ENCODE data around the gene CPN2. TPM values are rescaled to one million over a fixed set of nuclear protein-coding genes. Genes with fewer than 3 reads are reported as not detected.

The CPN2 gene
- total RNA-seq, 3 donors from 2014 or later (not counting 1 experiment from before 2014, with no cell fraction given) = not detected

GRCh38 chr3:194312186-194312742 is 38.9 kb downstream of the CPN2 start:
- 53% methylated on average over 7 of the region's 7 CpGs for WGBS (ENCODE audit: insufficient coverage)
- Histone ChIP-seq H3K9me3 (ENCODE audit: control insufficient read depth, insufficient read depth, low read length) (no peaks in the 10 kb centered on the region), H3K4me1 (ENCODE audit: control insufficient read depth, insufficient read depth, low read length) (peaks cover 21% of the 10 kb centered on the region), H3K4me3 (ENCODE audit: low read length) (no peak overlapping the region), H3K36me3 (ENCODE audit: control insufficient read depth, insufficient read depth, low read length) (no peaks in the 10 kb centered on the region), H3K27me3 (ENCODE audit: control insufficient read depth, insufficient read depth, low read length) (peaks cover 35% of the 10 kb centered on the region), H3K27ac (ENCODE audit: low read length) (no peak overlapping the region)
- TF ChIP-seq CTCF (IDR thresholded peaks at IDR 0.05) = no peak
- no peak overlapping the region for H3K27ac Mint-ChIP-seq
- ATAC-seq (no peak), DNase-seq (no peak)
- no peaks in the 10 kb centered on the region for H3K9me3 Mint-ChIP-seq
- H3K4me1 Mint-ChIP-seq = peaks cover 10 to 18% of the 10 kb centered on the region in 2 donors
- no peak overlapping the region for H3K4me3 Mint-ChIP-seq
- intact Hi-C loops (cut with micrococcal nuclease) = no loop called here
- H3K27me3 Mint-ChIP-seq (ENCODE audit: low read depth in 2 of 2) = peaks cover 49 to 69% of the 10 kb centered on the region in 2 donors
- no peaks in the 10 kb centered on the region for H3K36me3 Mint-ChIP-seq

DNA sequence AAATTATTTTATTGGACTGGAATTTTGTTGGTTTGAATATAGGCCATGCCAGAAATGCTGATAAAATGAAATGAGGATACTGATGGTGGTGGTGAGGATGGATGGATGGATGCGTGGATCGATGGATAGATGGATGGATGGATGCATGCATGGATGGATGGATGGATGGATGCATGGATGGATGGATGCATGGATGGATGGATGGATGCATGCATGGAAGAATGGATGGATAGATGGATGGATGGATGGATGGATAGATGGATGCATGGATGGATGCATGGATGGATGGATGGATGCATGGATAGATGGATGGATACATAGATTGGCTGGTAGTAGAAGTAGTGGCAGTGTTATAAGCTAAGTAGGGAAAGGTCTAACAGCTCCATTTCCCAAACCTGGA is 40.1 kb downstream of the CPN2 start:
- no peaks in the 10 kb centered on the region for H3K9me3 ChIP-seq (ENCODE audit: control insufficient read depth, insufficient read depth, low read length)
- no peaks in the 10 kb centered on the region for H3K36me3 ChIP-seq (ENCODE audit: control insufficient read depth, insufficient read depth, low read length)
- Mint-ChIP-seq H3K36me3 (no peaks in the 10 kb centered on the region), H3K4me1 (peaks cover 21 to 26% of the 10 kb centered on the region in 2 donors), H3K4me3 (no peak overlapping the region), H3K27me3 (ENCODE audit: low read depth in 2 of 2) (peaks cover 47 to 67% of the 10 kb centered on the region in 2 donors), H3K9me3 (no peaks in the 10 kb centered on the region), H3K27ac (no peak overlapping the region)
- intact Hi-C loops (cut with micrococcal nuclease) = no loop called here
- DNase-seq (no peak), ATAC-seq (no peak)
- WGBS (ENCODE audit: insufficient coverage) = 97% methylated on average over 2 of the region's 2 CpGs
- H3K4me1 ChIP-seq (ENCODE audit: control insufficient read depth, insufficient read depth, low read length) = peaks cover 32% of the 10 kb centered on the region
- H3K4me3 ChIP-seq (ENCODE audit: low read length) = no peak overlapping the region
- H3K27me3 ChIP-seq (ENCODE audit: control insufficient read depth, insufficient read depth, low read length) = peaks cover 22% of the 10 kb centered on the region
- no peak overlapping the region for H3K27ac ChIP-seq (ENCODE audit: low read length)
- no peak for TF ChIP-seq CTCF (IDR thresholded peaks at IDR 0.05)

DNA sequence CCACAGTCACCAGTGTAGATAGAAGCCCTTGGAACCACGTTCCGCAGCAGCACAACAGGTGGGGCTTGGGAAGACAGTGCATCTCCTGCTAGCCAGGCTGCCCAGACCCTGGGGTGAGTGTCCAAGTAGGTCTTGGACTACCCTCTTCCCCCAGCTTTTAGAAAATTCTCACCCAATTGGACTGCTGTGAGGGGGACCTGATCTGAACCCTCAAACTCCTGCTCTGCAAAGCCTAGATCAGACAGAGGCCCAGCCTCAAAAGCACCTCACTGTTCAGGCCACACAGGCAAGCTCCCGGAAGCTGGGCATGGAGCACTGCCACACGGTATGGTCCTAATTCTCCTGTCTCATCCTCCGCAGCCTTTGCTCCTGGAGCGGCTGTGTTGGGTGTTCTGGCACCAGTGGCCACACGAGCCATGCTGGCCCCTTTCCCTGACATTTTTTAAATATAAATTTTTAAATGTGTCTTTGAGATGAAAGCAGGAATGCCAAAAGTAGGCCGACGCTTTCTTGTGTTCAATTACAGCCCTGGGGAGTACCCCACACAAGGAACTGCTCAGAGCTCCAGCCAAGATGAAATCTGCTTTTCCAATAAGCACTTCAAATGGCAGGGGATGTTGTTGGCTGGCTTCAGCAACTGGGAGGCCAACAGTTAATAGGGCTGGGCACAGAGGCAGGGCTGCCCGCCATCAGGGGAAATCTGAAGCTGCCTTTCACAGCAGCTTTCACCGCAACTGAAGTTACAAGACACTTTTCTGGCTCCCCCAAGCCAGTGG is 40.9 kb downstream of the CPN2 start:
- intact Hi-C loops (cut with micrococcal nuclease) = no loop called here
- peaks cover 27 to 32% of the 10 kb centered on the region in 2 donors for H3K4me1 Mint-ChIP-seq
- peaks cover 46 to 66% of the 10 kb centered on the region in 2 donors for H3K27me3 Mint-ChIP-seq (ENCODE audit: low read depth in 2 of 2)
- H3K36me3 ChIP-seq (ENCODE audit: control insufficient read depth, insufficient read depth, low read length) = no peaks in the 10 kb centered on the region
- ATAC-seq (no peak), DNase-seq (no peak)
- no peak for TF ChIP-seq CTCF (IDR thresholded peaks at IDR 0.05)
- no peaks in the 10 kb centered on the region for H3K9me3 ChIP-seq (ENCODE audit: control insufficient read depth, insufficient read depth, low read length)
- H3K27ac ChIP-seq (ENCODE audit: low read length) = no peak overlapping the region
- no peak overlapping the region for H3K4me3 Mint-ChIP-seq
- no peaks in the 10 kb centered on the region for H3K36me3 Mint-ChIP-seq
- H3K27ac Mint-ChIP-seq = no peak overlapping the region
- H3K9me3 Mint-ChIP-seq = no peaks in the 10 kb centered on the region
- H3K4me1 ChIP-seq (ENCODE audit: control insufficient read depth, insufficient read depth, low read length) = peaks cover 33% of the 10 kb centered on the region
- peaks cover 18% of the 10 kb centered on the region for H3K27me3 ChIP-seq (ENCODE audit: control insufficient read depth, insufficient read depth, low read length)
- H3K4me3 ChIP-seq (ENCODE audit: low read length) = no peak overlapping the region
- WGBS (ENCODE audit: insufficient coverage) = 97% methylated on average over 11 of the region's 11 CpGs
